HEK293 (cell line): ENCODE results near the gene GAK.
"Not testable (repeated sequence)": the region's sequence is repeated elsewhere in the genome, so short reads cannot be mapped to it uniquely, and the experiment has no call there.

ENCODE experiments used
- CTCF ChIA-PET: fragments of 350-600 bp; formaldehyde crosslinking; extraction: SDS; loops from one replicate; lab custom pipeline; 2021; ENCODE audit warnings: antibody characterized with exemption; lab: Yijun Ruan, JAX
- POLR2A ChIA-PET: fragments of 300-600 bp; formaldehyde crosslinking; extraction: SDS; loops from one replicate; lab custom pipeline; 2020; ENCODE audit warnings: antibody characterized with exemption, inconsistent platforms; lab: Yijun Ruan, JAX
- H3K27ac ChIP-seq: fragments of 200-500 bp; sonication (Bioruptor generic); 2 replicates; pipeline ENCODE4 v1.5.1; 2014; ENCODE audit warnings: low read depth, low read length, control low read depth, inconsistent platforms; ENCODE audit errors: extremely low read depth
- H3K36me3 ChIP-seq, 2 experiments: fragments of 200-500 bp in 1 of 2; sonication (Bioruptor generic) in 1 of 2; 1 replicate in 1 of 2; 2 replicates in 1 of 2; pipeline ENCODE4 v1.5.1; 2014 to 2017; ENCODE audit warnings: inconsistent platforms in 2 of 2, low read length in 2 of 2; ENCODE audit not compliant: control insufficient read depth in 2 of 2, insufficient read depth in 1 of 2
- H3K4me1 ChIP-seq: fragments of 200-500 bp; sonication (Bioruptor generic); 2 replicates; pipeline ENCODE4 v1.5.1; 2014; ENCODE audit warnings: mild to moderate bottlenecking, low read length, inconsistent platforms; ENCODE audit not compliant: control insufficient read depth, insufficient read depth
- H3K4me3 ChIP-seq: 2 replicates; pipeline ENCODE4 v1.5.1; 2011; ENCODE audit warnings: low read depth, mild to moderate bottlenecking, control low read depth, low read length, moderate library complexity
- H3K9me3 ChIP-seq: fragments of 200-500 bp; sonication (Bioruptor generic); 2 replicates; pipeline ENCODE4 v1.5.1; 2014; ENCODE audit warnings: low read depth, low read length, inconsistent platforms; ENCODE audit not compliant: control insufficient read depth, insufficient read depth
- BCL11B ChIP-seq: fragments of 450-650 bp; formaldehyde crosslinking; IDR thresholded peaks from 2 replicates; pipeline ENCODE4 v1.5.1; 2016; ENCODE audit warnings: low read depth, missing biosample characterization, missing genetic modification characterization
- FEZF1 ChIP-seq: fragments of 450-650 bp; formaldehyde crosslinking; IDR thresholded peaks from 2 replicates; pipeline ENCODE4 v1.5.1; 2016; ENCODE audit warnings: missing biosample characterization, missing genetic modification characterization
- IKZF3 ChIP-seq: fragments of 450-650 bp; IDR thresholded peaks from 2 replicates; pipeline ENCODE4 v1.5.0; 2018; ENCODE audit warnings: missing biosample characterization, mild to moderate bottlenecking, missing genetic modification characterization, moderate library complexity
- PBX3 ChIP-seq: sonication (generic); formaldehyde crosslinking; IDR thresholded peaks from 2 replicates; pipeline ENCODE4 v1.8.1; 2022; ENCODE audit warnings: mild to moderate bottlenecking, moderate library complexity, missing genetic modification reagents
- REPIN1 ChIP-seq: fragments of 450-650 bp; formaldehyde crosslinking; IDR thresholded peaks from 2 replicates; pipeline ENCODE4 v1.5.1; 2017; ENCODE audit warnings: missing biosample characterization, missing genetic modification characterization, low read depth
- SALL2 ChIP-seq: fragments of 450-650 bp; formaldehyde crosslinking; IDR thresholded peaks from 2 replicates; pipeline ENCODE4 v1.5.0; 2017; ENCODE audit warnings: missing biosample characterization, mild to moderate bottlenecking, missing genetic modification characterization, borderline replicate concordance
- YY2 ChIP-seq: fragments of 450-650 bp; formaldehyde crosslinking; IDR thresholded peaks from 2 replicates; pipeline ENCODE4 v1.5.1; 2016; ENCODE audit warnings: missing biosample characterization, missing genetic modification characterization
- ZBTB17 ChIP-seq: fragments of 450-650 bp; formaldehyde crosslinking; IDR thresholded peaks from 2 replicates; pipeline ENCODE4 v1.5.1; 2016; ENCODE audit warnings: missing biosample characterization, missing genetic modification characterization
- ZBTB49 ChIP-seq: fragments of 450-650 bp; formaldehyde crosslinking; IDR thresholded peaks from 2 replicates; pipeline ENCODE4 v1.5.1; 2016; ENCODE audit warnings: missing biosample characterization, missing genetic modification characterization, low read depth
- ZNF416 ChIP-seq: fragments of 450-650 bp; formaldehyde crosslinking; IDR thresholded peaks from 2 replicates; pipeline ENCODE4 v1.5.1; 2016; ENCODE audit warnings: missing biosample characterization, missing genetic modification characterization
- ZNF510 ChIP-seq: fragments of 450-650 bp; formaldehyde crosslinking; IDR thresholded peaks from 2 replicates; pipeline ENCODE4 v1.5.1; 2018; ENCODE audit warnings: mild to moderate bottlenecking, missing genetic modification characterization, missing biosample characterization; ENCODE audit not compliant: insufficient replicate concordance
- ZNF571 ChIP-seq: fragments of 450-650 bp; formaldehyde crosslinking; IDR thresholded peaks from 2 replicates; pipeline ENCODE4 v1.5.0; 2017; ENCODE audit warnings: missing biosample characterization, missing genetic modification characterization
- ZNF610 ChIP-seq: fragments of 450-650 bp; formaldehyde crosslinking; IDR thresholded peaks from 2 replicates; pipeline ENCODE4 v1.5.1; 2016; ENCODE audit warnings: missing biosample characterization, missing genetic modification characterization, borderline replicate concordance
- ZNF629 ChIP-seq: fragments of 450-650 bp; formaldehyde crosslinking; IDR thresholded peaks from 2 replicates; pipeline ENCODE4 v1.5.1; 2017; ENCODE audit warnings: missing biosample characterization, missing genetic modification characterization
- ZNF701 ChIP-seq: fragments of 450-650 bp; formaldehyde crosslinking; IDR thresholded peaks from 2 replicates; pipeline ENCODE4 v1.5.1; 2016; ENCODE audit warnings: missing biosample characterization, missing genetic modification characterization
- ZNF768 ChIP-seq: fragments of 450-650 bp; formaldehyde crosslinking; IDR thresholded peaks from 2 replicates; pipeline ENCODE4 v1.5.1; 2018; ENCODE audit warnings: missing biosample characterization, mild to moderate bottlenecking, missing genetic modification characterization
- ZSCAN16 ChIP-seq: fragments of 450-650 bp; formaldehyde crosslinking; IDR thresholded peaks from 2 replicates; pipeline ENCODE4 v1.5.1; 2016; ENCODE audit warnings: missing biosample characterization, missing genetic modification characterization
- ZSCAN30 ChIP-seq: fragments of 450-650 bp; IDR thresholded peaks from 2 replicates; pipeline ENCODE4 v1.5.1; 2018; ENCODE audit warnings: missing biosample characterization, mild to moderate bottlenecking, missing genetic modification characterization, moderate library complexity
- TF ChIP-seq, protein P1 (sequence below): fragments of 450-650 bp; formaldehyde crosslinking; IDR thresholded peaks from 2 replicates; pipeline ENCODE4 v1.5.1; 2016; ENCODE audit warnings: missing biosample characterization, missing genetic modification characterization
- TF ChIP-seq, protein P2 (sequence below): fragments of 450-650 bp; formaldehyde crosslinking; IDR thresholded peaks from 2 replicates; pipeline ENCODE4 v1.5.1; 2017; ENCODE audit warnings: missing biosample characterization, missing genetic modification characterization

Gene GAK

GRCh38 chr4:978957-979701 is 47.0 kb upstream of the GAK start (continued):
- TF ChIP-seq ZBTB17 (peak; percentile 29; the same call in 1 of the 2 replicates), REPIN1 (no peak), ZNF768 (no peak), BCL11B (no peak)

DNA sequence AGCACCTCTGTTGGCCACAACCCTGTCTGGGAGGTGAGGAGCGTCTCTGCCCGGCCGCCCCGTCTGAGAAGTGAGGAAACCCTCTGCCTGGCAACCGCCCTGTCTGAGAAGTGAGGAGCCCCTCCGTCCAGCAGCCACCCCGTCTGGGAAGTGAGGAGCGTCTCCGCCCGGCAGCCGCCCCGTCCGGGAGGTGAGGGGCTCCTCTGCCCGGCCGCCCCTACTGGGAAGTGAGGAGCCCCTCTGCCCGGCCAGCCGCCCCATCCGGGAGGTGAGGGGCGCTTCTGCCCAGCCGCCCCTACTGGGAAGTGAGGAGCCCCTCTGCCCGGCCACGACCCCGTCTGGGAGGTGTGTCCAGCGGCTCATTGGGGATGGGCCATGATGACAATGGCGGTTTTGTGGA is 43.9 kb upstream of the GAK start:
- POLR2A ChIA-PET = not testable (repeated sequence)

DNA sequence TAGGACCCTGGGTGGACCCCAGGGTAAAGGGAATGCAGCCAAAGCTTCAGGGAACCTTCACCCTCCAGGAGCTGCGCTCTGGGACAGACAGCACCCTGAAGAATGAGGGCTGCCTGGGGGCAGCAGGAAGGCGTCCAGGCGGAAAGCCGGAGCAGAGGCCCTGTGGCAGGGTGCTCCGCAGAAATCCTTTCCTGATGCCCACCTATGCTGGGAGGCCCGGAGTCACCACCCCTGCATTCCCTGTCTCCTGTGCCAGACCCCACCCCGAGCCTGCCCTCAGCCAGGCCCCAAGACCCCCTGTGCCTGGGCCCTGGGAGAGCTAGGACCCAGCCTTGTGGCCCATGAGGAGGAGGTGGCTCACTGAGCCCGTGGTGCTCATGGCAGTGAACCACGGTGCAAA is 42.6 kb upstream of the GAK start:
- Histone ChIP-seq H3K27ac (no peak overlapping the region), H3K9me3 (no peaks in the 10 kb centered on the region), H3K4me3 (no peak overlapping the region), H3K36me3 (no peaks in the 10 kb centered on the region), H3K4me1 (no peaks in the 10 kb centered on the region)
- POLR2A ChIA-PET = no interaction called here
- CTCF ChIA-PET = interaction anchor here (1.2 kb wide), 1 partner anchor 13 kb away, joined by 5 read pairs; the partner anchor contains the start of gene IDUA
- no peak for TF ChIP-seq ZBTB49
- TF ChIP-seq ZNF571 (tag by site-specific recombination) = no peak
- no peak for TF ChIP-seq SALL2 (tag by site-specific recombination)
- TF ChIP-seq, protein P1, sequence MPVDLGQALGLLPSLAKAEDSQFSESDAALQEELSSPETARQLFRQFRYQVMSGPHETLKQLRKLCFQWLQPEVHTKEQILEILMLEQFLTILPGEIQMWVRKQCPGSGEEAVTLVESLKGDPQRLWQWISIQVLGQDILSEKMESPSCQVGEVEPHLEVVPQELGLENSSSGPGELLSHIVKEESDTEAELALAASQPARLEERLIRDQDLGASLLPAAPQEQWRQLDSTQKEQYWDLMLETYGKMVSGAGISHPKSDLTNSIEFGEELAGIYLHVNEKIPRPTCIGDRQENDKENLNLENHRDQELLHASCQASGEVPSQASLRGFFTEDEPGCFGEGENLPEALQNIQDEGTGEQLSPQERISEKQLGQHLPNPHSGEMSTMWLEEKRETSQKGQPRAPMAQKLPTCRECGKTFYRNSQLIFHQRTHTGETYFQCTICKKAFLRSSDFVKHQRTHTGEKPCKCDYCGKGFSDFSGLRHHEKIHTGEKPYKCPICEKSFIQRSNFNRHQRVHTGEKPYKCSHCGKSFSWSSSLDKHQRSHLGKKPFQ = no peak

More for the DNA sequence above, 43.9 kb upstream of the GAK start:
- H3K36me3 ChIP-seq, H3K4me1 ChIP-seq, H3K4me3 ChIP-seq, CTCF ChIA-PET, H3K9me3 ChIP-seq, H3K27ac ChIP-seq: not testable (repeated sequence)

DNA sequence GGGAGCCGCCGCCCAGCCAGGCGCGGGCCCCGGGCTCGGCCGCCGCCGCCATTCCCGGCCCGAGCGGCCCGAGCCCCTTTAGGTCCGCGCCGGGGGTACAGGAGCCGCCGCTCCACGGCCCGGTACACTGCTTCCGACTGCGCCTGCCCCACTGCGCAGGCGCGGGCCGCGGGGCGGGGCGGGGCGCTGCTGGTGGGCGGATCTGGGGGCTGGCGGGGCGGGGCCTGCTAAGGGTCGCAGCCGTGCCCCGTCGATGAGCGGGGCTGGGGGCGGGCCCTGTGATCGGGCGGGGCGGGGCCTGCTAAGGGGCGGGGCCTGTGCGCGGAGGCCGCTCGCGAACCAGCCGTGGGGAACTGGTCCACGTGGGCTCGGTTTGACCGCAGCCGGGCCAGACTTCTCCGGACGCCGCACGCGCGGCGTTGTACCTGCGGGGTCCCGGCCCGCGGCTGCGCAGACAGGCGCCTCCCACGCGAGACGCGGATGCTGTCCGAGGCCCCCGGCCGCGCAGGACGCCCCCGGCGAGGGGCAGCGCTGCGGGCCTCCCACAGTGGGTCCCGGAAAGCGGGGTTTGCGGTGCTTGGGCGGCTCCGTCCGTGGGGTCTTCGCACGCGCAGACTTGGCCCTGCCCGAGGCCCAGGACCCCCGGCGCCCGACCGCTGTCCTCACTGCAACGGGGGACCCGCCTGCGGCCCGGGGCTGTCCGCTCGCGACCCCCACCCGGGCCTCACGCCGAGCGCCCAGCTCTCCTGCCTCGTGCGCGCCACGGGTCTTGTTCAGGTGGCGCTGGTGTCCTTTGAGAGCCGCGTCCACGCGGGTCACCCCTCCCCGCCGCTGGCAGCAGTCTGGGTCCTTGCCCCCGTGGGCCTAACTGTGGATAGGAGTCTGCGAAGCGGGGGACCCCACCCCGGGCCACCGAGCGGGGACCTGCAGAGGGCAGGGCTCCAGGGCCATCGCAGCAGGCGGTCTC is 41.6 kb upstream of the GAK start, which contains the start of gene DGKQ:
Gene DGKQ, minus strand, starts transcription at position 139 of the 967 bp plus-strand sequence. Its CDS starts 87 bp downstream, at position 52.
- H3K27ac ChIP-seq = no peak within 1 kb of the TSS; the same call in 1 of the 2 replicates
- ChIA-PET CTCF (interaction anchor here (1.2 kb wide), 1 partner anchor 14 kb away, joined by 5 read pairs; the partner anchor contains the start of gene IDUA), POLR2A (no interaction called here)
- no peaks in the 10 kb centered on the region for H3K9me3 ChIP-seq
- H3K4me1 ChIP-seq = no peaks in the 10 kb centered on the region
- H3K36me3 ChIP-seq = no peaks in the 10 kb centered on the region
- peak within 1 kb of the TSS; percentile 65 for H3K4me3 ChIP-seq
- TF ChIP-seq ZNF701 (tag by site-specific recombination) (no peak), FEZF1 (tag by site-specific recombination) (no peak), YY2 (tag by site-specific recombination) (no peak), ZSCAN30 (no peak), ZSCAN16 (tag by site-specific recombination) (no peak), ZNF510 (no peak), IKZF3 (tag by site-specific recombination) (no peak), ZNF416 (tag by site-specific recombination) (no peak), PBX3 (CRISPR knock-in tag) (no peak), ZNF610 (tag by site-specific recombination) (no peak), ZNF629 (tag by site-specific recombination) (no peak)
- TF ChIP-seq, protein P2, sequence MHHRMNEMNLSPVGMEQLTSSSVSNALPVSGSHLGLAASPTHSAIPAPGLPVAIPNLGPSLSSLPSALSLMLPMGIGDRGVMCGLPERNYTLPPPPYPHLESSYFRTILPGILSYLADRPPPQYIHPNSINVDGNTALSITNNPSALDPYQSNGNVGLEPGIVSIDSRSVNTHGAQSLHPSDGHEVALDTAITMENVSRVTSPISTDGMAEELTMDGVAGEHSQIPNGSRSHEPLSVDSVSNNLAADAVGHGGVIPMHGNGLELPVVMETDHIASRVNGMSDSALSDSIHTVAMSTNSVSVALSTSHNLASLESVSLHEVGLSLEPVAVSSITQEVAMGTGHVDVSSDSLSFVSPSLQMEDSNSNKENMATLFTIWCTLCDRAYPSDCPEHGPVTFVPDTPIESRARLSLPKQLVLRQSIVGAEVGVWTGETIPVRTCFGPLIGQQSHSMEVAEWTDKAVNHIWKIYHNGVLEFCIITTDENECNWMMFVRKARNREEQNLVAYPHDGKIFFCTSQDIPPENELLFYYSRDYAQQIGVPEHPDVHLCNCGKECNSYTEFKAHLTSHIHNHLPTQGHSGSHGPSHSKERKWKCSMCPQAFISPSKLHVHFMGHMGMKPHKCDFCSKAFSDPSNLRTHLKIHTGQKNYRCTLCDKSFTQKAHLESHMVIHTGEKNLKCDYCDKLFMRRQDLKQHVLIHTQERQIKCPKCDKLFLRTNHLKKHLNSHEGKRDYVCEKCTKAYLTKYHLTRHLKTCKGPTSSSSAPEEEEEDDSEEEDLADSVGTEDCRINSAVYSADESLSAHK = no peak
